Stromal cell of bone marrow (primary cell): ENCODE measurements around the gene SMIM22.

Experiments
- DNase-seq: peaks from one replicate; pipeline ENCODE4 v3.0.0-alpha.2; 2012; ENCODE audit warnings: low read depth

Gene SMIM22

DNA sequence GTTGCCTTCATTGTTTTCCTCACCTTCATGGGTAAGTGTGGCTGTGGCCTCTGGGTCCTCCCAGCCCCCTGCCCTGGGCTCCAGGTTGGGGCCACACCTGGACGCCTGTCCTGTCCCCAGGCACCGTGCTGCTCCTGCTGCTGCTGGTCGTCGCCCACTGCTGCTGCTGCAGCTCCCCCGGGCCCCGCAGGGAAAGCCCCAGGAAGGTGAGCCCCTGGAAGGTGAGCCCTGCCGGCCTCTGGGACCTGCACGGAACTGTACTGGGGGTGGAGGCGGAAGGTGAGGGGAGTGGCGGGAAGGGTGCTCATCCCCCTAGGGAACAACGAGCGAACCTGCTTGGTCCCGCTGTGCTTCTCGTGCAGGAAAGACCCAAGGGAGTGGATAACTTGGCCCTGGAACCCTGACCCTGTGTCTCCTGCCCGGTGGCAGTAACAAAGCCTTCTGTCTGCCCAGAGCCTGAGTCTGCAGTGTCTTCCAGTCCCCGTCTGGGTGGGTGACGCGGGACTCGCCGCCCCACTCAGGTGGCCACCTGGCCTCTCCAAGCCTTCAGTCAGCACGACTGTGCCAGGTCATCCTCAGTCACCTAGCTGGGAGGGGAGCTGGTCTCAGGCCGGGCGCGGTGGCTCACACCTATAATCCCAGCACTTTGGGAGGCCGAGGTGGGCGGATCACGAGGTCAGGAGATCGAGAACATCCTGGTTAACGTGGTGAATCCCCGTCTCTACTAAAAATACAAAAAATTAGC is 831 bp downstream of the SMIM22 start:
- DNase-seq: no peak

- DNase-seq: no peak
Measured at GRCh38 chr16:4796982-4797804, 2.0 kb downstream of the SMIM22 start.

GRCh38 chr16:4797805-4798252 is 2.7 kb downstream of the SMIM22 start:
- DNase-seq: no peak

GRCh38 chr16:4798456-4798855 is 3.3 kb downstream of the SMIM22 start:
- no peak for DNase-seq

GRCh38 chr16:4799171-4799855 is 4.1 kb downstream of the SMIM22 start:
- DNase-seq: no peak

DNA sequence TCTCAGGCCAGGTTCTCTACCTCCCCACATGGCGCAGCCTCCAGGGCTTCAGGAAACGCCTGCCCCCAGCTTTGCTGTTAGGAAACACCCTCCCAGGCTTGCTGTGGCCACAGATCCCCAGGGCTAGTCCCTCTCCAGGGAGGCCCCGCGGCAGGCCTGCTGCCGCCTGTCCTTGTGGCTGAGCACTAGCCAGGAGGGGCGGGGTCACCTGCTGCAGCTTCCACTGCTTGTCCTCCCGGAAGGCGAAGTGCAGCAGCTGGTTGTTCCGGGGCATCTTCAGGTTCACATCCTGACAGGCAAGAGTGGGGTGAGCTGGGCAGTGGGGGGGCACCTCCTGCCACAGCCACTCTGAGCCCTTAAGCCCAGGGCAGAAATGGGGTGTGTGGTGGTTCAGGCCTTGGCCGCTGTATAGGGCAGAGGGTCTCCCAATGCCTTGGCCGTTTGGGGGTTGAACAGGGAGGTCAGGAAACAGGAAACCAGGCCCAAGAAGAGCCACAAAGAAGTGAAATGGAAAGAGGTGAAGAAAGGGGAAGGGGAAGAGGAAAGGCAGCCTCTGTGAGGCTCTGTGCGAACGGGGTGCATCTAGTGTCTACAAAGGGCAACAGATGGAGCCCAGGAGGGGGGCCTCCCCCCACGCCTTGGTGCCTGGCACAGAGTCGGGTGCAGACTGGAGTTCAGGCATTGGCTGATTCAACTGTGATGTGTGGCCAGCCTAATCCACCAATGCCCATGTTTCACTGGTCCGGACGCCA is 5.3 kb downstream of the SMIM22 start:
- no peak for DNase-seq

- no peak for DNase-seq
Measured at GRCh38 chr16:4801051-4801961, 6.1 kb downstream of the SMIM22 start.

DNA sequence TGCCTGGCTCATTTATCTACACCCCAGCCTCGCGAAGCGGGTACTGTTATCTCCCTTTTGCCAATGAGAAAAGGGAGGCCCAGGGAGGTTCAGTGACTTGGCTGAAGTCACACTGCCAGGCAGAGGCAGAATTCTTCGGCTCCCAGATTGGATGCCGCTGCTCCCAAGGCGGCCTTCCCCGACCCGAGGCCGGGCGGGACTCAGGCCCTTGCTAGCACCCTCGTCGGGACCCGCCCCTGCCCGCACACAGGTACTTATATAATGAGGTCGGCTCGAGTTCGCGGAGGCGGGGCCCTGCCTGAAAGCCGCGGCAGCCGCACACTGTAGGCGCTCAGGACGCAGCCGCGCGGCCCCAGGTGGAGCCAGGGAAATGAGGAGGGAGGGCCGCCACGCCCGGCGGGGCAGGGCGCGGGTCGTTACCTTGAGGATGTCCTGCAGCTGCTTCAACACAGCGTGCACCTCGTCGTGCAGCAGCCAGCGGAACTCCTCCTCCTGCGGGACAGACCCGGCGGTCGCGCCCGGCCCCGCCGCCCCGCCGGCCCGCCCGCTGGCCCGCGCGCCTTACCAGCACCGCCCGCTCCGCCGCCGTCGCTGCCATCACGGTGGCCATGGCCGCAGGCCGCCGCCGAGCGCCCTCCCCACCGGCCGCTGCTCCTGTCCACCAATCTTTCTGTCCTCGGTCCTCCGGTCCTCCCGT is 6.9 kb downstream of the SMIM22 start, which contains the start of gene ROGDI:
Gene ROGDI, minus strand, starts transcription at position 672 of the 697 bp plus-strand sequence. Its CDS starts 62 bp downstream, at position 610.
- DNase-seq: peak; percentile 19

DNA sequence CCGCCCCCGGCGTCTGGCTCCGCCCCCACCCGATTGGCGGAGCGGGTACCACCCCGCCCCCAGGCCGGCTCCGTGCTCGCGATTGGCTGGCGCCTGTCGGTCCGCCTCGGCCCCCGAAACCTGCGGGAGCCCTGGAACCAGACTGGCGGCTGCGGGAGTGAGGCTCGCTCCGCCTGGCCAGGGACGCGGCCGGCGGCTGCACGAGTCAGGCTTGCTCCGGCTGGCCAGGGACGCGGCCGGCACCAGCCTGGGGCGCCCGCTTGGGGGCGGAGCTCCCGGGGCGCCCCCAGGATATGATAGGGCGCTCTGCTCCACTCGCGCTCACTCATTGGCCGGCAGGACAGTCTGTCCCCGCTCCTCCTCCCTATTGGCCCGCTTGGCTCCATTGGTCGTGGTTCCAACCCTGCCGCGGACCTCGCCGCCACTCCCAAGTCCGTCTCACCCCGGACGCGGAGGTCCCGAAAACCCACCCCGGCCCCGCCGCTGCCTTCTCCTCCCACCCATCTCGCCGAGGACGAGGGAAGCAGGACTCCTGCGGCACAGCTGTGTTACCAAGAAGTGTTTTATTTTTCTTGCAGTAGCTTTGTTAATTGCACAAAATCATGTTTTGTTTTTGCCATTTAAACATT is 7.6 kb downstream of the SMIM22 start:
- DNase-seq: peak; percentile 88

- DNase-seq: no peak
Measured at GRCh38 chr16:4803401-4803844, 8.3 kb downstream of the SMIM22 start.

- no peak for DNase-seq
Measured at GRCh38 chr16:4803898-4804762, 9.0 kb downstream of the SMIM22 start.

- DNase-seq: no peak
Measured at GRCh38 chr16:4805231-4805630, 10.1 kb downstream of the SMIM22 start.

DNA sequence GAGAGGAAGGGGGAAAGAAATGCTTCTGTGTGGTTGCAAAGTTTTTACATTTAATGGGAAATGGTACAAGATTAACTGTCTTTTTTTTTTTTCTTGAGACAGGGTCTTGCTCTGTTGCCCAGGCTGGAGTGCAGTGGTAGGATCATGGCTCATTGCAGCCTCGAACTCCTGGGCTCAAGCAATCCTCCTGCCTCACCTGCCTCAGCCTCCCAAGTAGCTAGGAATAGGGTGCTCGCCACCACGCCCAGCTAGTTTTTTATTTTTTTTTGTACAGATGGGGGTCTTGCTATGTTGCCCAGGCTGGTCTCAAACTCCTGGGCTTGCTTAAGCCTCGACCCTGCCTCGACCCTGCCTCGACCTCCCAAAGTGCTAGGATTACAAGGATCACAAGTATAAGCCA is 11.1 kb downstream of the SMIM22 start:
- no peak for DNase-seq

- no peak for DNase-seq
Measured at GRCh38 chr16:4811242-4811641, 16.1 kb downstream of the SMIM22 start.

GRCh38 chr16:4811773-4812172 is 16.6 kb downstream of the SMIM22 start:
- no peak for DNase-seq

GRCh38 chr16:4813251-4814003 is 18.3 kb downstream of the SMIM22 start:
- no peak for DNase-seq

DNA sequence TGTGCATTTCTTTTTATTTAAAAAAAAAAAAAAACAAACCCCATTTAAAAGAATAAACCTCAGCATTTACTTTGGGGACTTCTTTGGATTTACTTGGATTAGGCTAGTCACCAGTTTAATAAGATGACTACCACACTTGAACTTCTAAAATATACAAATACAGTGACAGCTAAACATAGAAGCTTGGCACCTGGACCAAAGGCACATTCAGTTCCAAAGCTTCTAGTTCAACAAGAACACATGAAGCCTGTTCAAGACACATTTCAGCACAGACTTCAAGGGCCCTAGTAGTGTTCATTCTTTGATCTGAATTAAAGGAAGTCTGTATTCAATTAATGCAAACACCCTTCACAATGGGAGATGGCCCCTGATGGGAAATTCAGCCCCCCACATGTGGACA is 18.9 kb downstream of the SMIM22 start:
- no peak for DNase-seq
